Panc1 (cell line): ENCODE measurements around the gene IFIT1B. TPM values are rescaled to one million over a fixed set of nuclear protein-coding genes. Genes with fewer than 3 reads are reported as not detected.

Experiments
- ATAC-seq: fragments of 200-7000 bp; cut with Tn5 transposase; 2 replicates; pipeline ENCODE4 v1.9.1; 2020; ENCODE audit warnings: mild to moderate bottlenecking, moderate library complexity
- BruUV-seq: library from RNA; stranded (reverse); fragments of 400-500 nt; replicated peaks from 2 replicates; lab custom pipeline; 2021; lab: Mats Ljungman, UMichigan
- CTCF ChIA-PET: fragments of 300-600 bp; sonication (Branson Sonifier 250); formaldehyde crosslinking; loops from one replicate; lab custom pipeline; 2022; ENCODE audit warnings: antibody characterized with exemption; lab: Charles Lee
- POLR2A ChIA-PET: fragments of 300-600 bp; sonication (Branson Sonifier 250); formaldehyde crosslinking; loops from one replicate; lab custom pipeline; 2022; ENCODE audit warnings: antibody characterized with exemption; lab: Charles Lee
- DNase-seq: peaks from one replicate; pipeline ENCODE4 v3.0.0-alpha.2; 2010; ENCODE audit warnings: low read depth, low spot score
- H3K27ac ChIP-seq: 2 replicates; pipeline ENCODE4 v1.5.1; 2011; ENCODE audit warnings: mild to moderate bottlenecking, low read length, inconsistent platforms
- H3K27me3 ChIP-seq: fragments of 200-500 bp; sonication (Bioruptor generic); 2 replicates; pipeline ENCODE4 v1.6.0; 2014; ENCODE audit warnings: low read length, inconsistent platforms; ENCODE audit not compliant: control insufficient read depth, insufficient read depth
- H3K36me3 ChIP-seq: fragments of 200-500 bp; sonication (Bioruptor generic); 2 replicates; pipeline ENCODE4 v1.5.1; 2014; ENCODE audit warnings: inconsistent platforms, mild to moderate bottlenecking, low read length, moderate library complexity; ENCODE audit not compliant: control insufficient read depth, insufficient read depth
- H3K4me1 ChIP-seq: 2 replicates; pipeline ENCODE4 v1.5.1; 2011; ENCODE audit warnings: inconsistent platforms, mild to moderate bottlenecking, low read length, moderate library complexity; ENCODE audit not compliant: control insufficient read depth, insufficient read depth
- H3K4me3 ChIP-seq, 2 experiments: 2 replicates each; pipeline ENCODE4 v1.5.1; 2011 to 2012; ENCODE audit warnings: low read depth in 2 of 2, low read length in 2 of 2, mild to moderate bottlenecking in 2 of 2, inconsistent platforms in 1 of 2, moderate library complexity in 1 of 2
- H3K9me3 ChIP-seq: fragments of 200-500 bp; sonication (Bioruptor generic); 2 replicates; pipeline ENCODE4 v1.5.1; 2014; ENCODE audit warnings: low read depth, mild to moderate bottlenecking, inconsistent platforms, low read length, moderate library complexity; ENCODE audit not compliant: control insufficient read depth, insufficient read depth
- POLR2AphosphoS5 ChIP-seq: IDR thresholded peaks from 2 replicates; pipeline ENCODE4 v1.6.1; 2012; ENCODE audit warnings: mild to moderate bottlenecking, low read depth, low read length, moderate library complexity
- SIN3A ChIP-seq: IDR thresholded peaks from 2 replicates; pipeline ENCODE4 v1.6.1; 2012; ENCODE audit warnings: low read depth, mild to moderate bottlenecking, low read length, moderate library complexity, borderline replicate concordance; ENCODE audit not compliant: insufficient read depth
- TCF7L2 ChIP-seq: IDR thresholded peaks from 2 replicates; pipeline ENCODE4 v1.6.1; 2011; ENCODE audit warnings: mild to moderate bottlenecking, low read depth, low read length, inconsistent platforms
- in situ Hi-C: cut with HindIII; loops from 2 replicates; pipeline ENCODE4 v1.10.0; 2016; ENCODE audit warnings: low sequenced_read_pairs, low pct_unique_long_range_greater_than_20kb
- intact Hi-C: fragments of 100-400 bp; cut with micrococcal nuclease; formaldehyde crosslinking; loops from one replicate; pipeline ENCODE4 v1.10.0; 2022; ENCODE audit not compliant: unreplicated experiment
- total RNA-seq: library from RNA; stranded (reverse); gene quantifications from one replicate; pipeline ENCODE4 v1.2.1, GENCODE V29; 2021; ENCODE audit not compliant: unreplicated experiment
- TF ChIP-seq, protein P1 (sequence below): fragments of 450-650 bp; IDR thresholded peaks from 2 replicates; pipeline ENCODE4 v1.5.1; 2017; ENCODE audit warnings: mild to moderate bottlenecking
- TF ChIP-seq, protein P2 (sequence below), 2 experiments: IDR thresholded peaks; 2 replicates each; pipeline ENCODE4 v1.6.1; 2011 to 2012; ENCODE audit warnings: low read depth in 2 of 2, control low read depth in 1 of 2, low read length in 1 of 2, mild to moderate bottlenecking in 1 of 2, moderate library complexity in 1 of 2; ENCODE audit not compliant: insufficient read depth in 1 of 2

Gene IFIT1B
- total RNA-seq, 1 experiment from 2014 or later, result not detected

DNA sequence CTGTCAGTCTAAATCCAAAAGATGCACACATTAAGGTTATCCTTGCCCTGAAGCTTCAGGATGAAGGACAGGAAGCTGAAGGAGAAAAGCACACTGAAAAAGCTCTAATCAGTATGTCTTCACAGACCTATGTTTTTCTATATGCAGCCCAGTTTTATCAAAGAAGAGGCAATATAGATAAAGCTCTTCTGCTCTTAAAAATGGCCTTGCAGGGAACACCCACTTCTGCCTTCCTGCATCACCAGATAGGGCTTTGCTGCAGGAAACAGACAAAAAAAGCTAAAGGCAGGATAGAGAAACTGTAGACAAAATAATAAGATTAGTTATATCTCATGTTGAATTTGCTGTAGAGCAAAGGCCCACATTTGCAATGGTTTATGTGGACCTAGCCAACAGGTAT is 14.9 kb upstream of the IFIT1B start:
- no peaks in the 10 kb centered on the region for H3K27me3 ChIP-seq
- H3K4me1 ChIP-seq, result no peaks in the 10 kb centered on the region
- intact Hi-C loops, result no loop called here
- H3K4me3 ChIP-seq, result no peak overlapping the region
- no TSS peak for BruUV-seq
- DNase-seq (no peak), ATAC-seq (no peak)
- in situ Hi-C loops, result no loop called here
- ChIA-PET POLR2A (no interaction called here), CTCF (no interaction called here)
- H3K27ac ChIP-seq, result no peak overlapping the region
- no peaks in the 10 kb centered on the region for H3K36me3 ChIP-seq
- no peaks in the 10 kb centered on the region for H3K9me3 ChIP-seq
- TF ChIP-seq, protein P1, sequence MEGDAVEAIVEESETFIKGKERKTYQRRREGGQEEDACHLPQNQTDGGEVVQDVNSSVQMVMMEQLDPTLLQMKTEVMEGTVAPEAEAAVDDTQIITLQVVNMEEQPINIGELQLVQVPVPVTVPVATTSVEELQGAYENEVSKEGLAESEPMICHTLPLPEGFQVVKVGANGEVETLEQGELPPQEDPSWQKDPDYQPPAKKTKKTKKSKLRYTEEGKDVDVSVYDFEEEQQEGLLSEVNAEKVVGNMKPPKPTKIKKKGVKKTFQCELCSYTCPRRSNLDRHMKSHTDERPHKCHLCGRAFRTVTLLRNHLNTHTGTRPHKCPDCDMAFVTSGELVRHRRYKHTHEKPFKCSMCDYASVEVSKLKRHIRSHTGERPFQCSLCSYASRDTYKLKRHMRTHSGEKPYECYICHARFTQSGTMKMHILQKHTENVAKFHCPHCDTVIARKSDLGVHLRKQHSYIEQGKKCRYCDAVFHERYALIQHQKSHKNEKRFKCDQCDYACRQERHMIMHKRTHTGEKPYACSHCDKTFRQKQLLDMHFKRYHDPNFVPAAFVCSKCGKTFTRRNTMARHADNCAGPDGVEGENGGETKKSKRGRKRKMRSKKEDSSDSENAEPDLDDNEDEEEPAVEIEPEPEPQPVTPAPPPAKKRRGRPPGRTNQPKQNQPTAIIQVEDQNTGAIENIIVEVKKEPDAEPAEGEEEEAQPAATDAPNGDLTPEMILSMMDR, result no peak
- TF ChIP-seq TCF7L2 (no peak), POLR2AphosphoS5 (no peak), SIN3A (no peak)
- TF ChIP-seq, protein P2, sequence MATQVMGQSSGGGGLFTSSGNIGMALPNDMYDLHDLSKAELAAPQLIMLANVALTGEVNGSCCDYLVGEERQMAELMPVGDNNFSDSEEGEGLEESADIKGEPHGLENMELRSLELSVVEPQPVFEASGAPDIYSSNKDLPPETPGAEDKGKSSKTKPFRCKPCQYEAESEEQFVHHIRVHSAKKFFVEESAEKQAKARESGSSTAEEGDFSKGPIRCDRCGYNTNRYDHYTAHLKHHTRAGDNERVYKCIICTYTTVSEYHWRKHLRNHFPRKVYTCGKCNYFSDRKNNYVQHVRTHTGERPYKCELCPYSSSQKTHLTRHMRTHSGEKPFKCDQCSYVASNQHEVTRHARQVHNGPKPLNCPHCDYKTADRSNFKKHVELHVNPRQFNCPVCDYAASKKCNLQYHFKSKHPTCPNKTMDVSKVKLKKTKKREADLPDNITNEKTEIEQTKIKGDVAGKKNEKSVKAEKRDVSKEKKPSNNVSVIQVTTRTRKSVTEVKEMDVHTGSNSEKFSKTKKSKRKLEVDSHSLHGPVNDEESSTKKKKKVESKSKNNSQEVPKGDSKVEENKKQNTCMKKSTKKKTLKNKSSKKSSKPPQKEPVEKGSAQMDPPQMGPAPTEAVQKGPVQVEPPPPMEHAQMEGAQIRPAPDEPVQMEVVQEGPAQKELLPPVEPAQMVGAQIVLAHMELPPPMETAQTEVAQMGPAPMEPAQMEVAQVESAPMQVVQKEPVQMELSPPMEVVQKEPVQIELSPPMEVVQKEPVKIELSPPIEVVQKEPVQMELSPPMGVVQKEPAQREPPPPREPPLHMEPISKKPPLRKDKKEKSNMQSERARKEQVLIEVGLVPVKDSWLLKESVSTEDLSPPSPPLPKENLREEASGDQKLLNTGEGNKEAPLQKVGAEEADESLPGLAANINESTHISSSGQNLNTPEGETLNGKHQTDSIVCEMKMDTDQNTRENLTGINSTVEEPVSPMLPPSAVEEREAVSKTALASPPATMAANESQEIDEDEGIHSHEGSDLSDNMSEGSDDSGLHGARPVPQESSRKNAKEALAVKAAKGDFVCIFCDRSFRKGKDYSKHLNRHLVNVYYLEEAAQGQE (IDR thresholded peaks at IDR 0.05; ENCODE audit: insufficient read depth in 1 of 2, low read depth in 2 of 2, low read length in 1 of 2), result no peak

DNA sequence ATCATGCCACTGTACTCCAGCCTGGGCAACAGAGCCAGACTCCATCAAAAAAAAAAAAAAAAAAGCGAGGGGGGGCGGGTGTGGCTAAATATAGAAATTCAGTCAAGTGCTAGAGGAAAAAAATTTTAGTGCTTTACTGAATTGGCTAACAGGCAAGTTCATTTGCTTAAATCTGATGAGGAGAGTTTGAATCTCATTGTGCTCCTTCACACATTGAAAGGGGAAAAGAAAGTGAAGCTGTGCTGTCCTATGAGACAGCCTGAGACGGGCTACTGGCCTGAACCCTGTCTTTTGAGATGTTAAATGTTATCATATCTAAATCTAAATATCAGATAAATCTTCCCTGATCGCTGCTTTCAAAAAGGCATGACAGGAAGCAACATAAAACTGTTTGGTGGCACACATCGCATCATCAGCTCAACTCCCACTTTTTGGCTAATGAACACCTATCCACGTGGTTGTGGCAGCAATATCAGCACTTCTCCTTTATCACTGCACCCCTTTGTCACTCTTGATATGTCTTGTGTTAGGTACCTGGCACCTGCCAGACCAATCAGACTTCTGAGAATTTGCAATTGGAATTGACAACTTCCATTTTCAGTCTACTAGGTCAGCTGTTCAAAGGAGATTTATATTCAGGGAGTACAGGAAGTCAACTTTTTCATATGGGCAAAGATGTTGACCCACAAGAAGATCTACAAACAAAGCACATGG is 14.0 kb upstream of the IFIT1B start:
- Histone ChIP-seq H3K27ac (peak overlapping the region; percentile 25; the same call in 1 of the 2 replicates), H3K4me1 (no peaks in the 10 kb centered on the region), H3K36me3 (no peaks in the 10 kb centered on the region), H3K27me3 (no peaks in the 10 kb centered on the region), H3K9me3 (no peaks in the 10 kb centered on the region), H3K4me3 (no peak overlapping the region)
- intact Hi-C loops, result no loop called here
- ATAC-seq (no peak), DNase-seq (no peak)
- ChIA-PET CTCF (no interaction called here), POLR2A (no interaction called here)
- TF ChIP-seq POLR2AphosphoS5, result no peak
- TF ChIP-seq, protein P2 (IDR thresholded peaks at IDR 0.05; ENCODE audit: insufficient read depth in 1 of 2, low read depth in 2 of 2, low read length in 1 of 2), result no peak
- TF ChIP-seq SIN3A, result no peak
- TF ChIP-seq TCF7L2, result no peak
- TF ChIP-seq, protein P1, result no peak
- BruUV-seq, result no TSS peak
- in situ Hi-C loops, result no loop called here
